Measurements from ENCODE around the gene PPP1R14C. TPM values are rescaled to one million over a fixed set of nuclear protein-coding genes. Genes with fewer than 3 reads are reported as not detected.

The PPP1R14C gene, protein sequence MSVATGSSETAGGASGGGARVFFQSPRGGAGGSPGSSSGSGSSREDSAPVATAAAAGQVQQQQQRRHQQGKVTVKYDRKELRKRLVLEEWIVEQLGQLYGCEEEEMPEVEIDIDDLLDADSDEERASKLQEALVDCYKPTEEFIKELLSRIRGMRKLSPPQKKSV
- total RNA-seq: 1 to 10 TPM in 2 of 4 donors, not detected in 2; 2.1 to 2.9 TPM

DNA sequence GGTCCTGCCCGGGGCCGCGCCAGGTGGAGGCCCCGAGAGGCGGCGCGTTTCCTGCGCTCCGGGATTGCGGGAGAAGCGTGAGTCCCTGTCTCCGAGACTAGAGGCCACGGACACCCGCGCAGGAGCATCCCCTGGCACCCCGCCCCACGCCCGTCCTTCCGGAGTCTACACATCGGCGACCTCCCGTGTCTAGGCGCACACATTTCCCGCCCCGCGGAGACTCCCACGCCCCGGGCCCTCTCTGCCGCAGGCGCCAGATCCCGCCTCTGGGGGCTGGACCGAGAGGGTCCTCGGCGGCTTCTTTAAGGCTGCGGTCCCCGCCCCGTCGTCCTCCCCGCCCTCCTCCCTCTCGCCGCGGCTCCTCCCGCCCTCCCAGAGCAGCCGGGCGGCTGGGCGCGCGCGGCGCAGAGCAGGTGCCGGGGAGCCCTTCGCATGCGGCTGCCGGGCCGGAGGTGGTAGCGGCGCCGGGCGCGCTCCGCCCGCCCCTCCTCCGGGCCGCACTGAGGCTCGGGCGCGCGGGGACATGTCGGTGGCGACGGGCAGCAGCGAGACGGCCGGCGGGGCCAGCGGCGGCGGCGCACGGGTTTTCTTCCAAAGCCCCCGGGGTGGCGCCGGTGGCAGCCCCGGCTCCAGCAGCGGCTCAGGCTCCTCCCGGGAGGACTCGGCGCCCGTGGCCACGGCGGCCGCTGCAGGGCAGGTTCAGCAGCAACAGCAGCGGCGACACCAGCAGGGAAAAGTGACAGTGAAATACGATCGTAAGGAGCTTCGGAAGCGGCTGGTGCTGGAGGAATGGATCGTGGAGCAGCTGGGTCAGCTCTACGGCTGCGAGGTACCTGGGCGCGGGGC lies at the start of gene PPP1R14C:
Gene PPP1R14C, plus strand, starts transcription at position 375 of the 846 bp plus-strand sequence. Its CDS starts 149 bp downstream, at position 524.
- DNase-seq: no peak
- H3K9me3 ChIP-seq: no peaks in the 10 kb centered on the region
- H3K36me3 ChIP-seq: no peaks in the 10 kb centered on the region
- no peak within 1 kb of the TSS for H3K27ac ChIP-seq
- H3K4me1 ChIP-seq: peaks cover 0 to 16% of the 10 kb centered on the region in 2 donors
- intact Hi-C loops (cut with DNase I; ENCODE audit: low total_unique reads): no loop called here
- H3K4me3 ChIP-seq: peak within 1 kb of the TSS; percentile 9 to 30
- peaks cover 5 to 15% of the 10 kb centered on the region in 2 donors for H3K27me3 ChIP-seq
- TF ChIP-seq, protein P1, sequence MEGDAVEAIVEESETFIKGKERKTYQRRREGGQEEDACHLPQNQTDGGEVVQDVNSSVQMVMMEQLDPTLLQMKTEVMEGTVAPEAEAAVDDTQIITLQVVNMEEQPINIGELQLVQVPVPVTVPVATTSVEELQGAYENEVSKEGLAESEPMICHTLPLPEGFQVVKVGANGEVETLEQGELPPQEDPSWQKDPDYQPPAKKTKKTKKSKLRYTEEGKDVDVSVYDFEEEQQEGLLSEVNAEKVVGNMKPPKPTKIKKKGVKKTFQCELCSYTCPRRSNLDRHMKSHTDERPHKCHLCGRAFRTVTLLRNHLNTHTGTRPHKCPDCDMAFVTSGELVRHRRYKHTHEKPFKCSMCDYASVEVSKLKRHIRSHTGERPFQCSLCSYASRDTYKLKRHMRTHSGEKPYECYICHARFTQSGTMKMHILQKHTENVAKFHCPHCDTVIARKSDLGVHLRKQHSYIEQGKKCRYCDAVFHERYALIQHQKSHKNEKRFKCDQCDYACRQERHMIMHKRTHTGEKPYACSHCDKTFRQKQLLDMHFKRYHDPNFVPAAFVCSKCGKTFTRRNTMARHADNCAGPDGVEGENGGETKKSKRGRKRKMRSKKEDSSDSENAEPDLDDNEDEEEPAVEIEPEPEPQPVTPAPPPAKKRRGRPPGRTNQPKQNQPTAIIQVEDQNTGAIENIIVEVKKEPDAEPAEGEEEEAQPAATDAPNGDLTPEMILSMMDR (IDR thresholded peaks at IDR 0.05): no peak
- no peak for TF ChIP-seq POLR2A (IDR thresholded peaks at IDR 0.05)

DNA sequence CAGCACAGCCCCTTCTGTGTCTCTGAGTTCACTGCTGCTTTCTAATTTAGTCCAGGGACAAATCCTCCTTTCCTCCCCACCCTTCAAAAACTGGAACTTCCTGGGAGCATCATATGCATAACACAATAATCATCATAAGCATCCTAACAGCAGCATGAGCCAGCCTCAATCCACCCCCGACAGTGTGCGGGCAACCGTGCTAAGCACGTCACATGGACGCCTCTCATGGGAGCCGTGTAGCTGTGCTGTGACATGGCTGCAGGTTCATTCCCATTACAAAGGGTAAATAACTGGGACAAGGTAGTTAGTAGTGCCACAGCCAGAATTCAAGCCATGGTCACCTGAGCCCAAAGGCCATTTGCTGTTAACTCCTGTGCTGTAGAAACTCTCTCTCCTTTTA lies 49.4 kb upstream of the PPP1R14C start:
- intact Hi-C loops (cut with DNase I; ENCODE audit: low total_unique reads): no loop called here
- Histone ChIP-seq H3K36me3 (no peaks in the 10 kb centered on the region), H3K4me1 (no peaks in the 10 kb centered on the region), H3K9me3 (no peaks in the 10 kb centered on the region), H3K27me3 (no peaks in the 10 kb centered on the region), H3K4me3 (no peak overlapping the region), H3K27ac (no peak overlapping the region)
- DNase-seq: no peak
- TF ChIP-seq POLR2A (IDR thresholded peaks at IDR 0.05): no peak
- TF ChIP-seq, protein P1 (IDR thresholded peaks at IDR 0.05): no peak

DNA sequence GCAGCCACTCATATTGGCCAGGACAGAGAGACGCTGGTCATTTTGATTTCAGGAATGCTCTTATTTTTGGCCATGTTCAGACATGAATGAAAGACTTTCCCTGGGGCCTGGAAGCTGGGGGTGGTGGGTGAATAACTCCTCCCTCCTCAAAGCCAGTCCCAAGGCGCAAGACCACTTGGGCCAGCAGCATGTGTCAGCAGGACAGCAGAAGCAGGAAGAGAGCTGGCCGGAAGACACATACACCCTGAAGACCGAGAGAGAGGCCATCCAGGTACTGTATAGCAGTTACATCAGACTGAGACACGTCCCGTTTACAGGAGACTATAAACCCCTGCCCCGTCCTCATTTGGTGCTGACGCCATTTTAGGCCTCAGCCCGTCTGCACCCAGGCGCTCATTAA lies 44.7 kb upstream of the PPP1R14C start:
- Histone ChIP-seq H3K4me3 (no peak overlapping the region), H3K4me1 (no peaks in the 10 kb centered on the region), H3K27ac (no peak overlapping the region), H3K9me3 (no peaks in the 10 kb centered on the region), H3K27me3 (no peaks in the 10 kb centered on the region), H3K36me3 (no peaks in the 10 kb centered on the region)
- TF ChIP-seq POLR2A (IDR thresholded peaks at IDR 0.05): no peak
- TF ChIP-seq, protein P1 (IDR thresholded peaks at IDR 0.05): no peak
- DNase-seq: no peak
- intact Hi-C loops (cut with DNase I; ENCODE audit: low total_unique reads): no loop called here

DNA sequence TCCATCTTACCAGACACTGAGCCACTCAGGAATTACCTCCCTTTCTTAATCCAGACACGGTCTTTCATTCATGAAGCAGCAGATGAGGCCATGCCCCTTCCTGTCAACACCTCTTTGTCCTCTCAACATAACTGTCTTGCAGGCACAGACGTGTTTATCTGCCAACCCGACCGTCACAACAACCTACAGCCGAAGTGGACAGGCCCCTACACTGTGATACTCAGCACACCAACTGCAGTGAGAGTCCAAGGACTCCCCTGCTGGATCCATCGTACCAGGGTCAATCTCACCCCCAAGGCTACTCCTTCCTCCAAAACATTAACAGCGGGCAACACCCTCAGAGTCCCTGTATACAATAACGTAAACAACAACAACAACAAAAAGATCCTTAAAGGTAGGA lies 43.3 kb upstream of the PPP1R14C start:
- Histone ChIP-seq H3K4me3 (no peak overlapping the region), H3K4me1 (no peaks in the 10 kb centered on the region), H3K27me3 (no peaks in the 10 kb centered on the region), H3K9me3 (no peaks in the 10 kb centered on the region), H3K27ac (no peak overlapping the region), H3K36me3 (no peaks in the 10 kb centered on the region)
- intact Hi-C loops (cut with DNase I; ENCODE audit: low total_unique reads): no loop called here
- TF ChIP-seq, protein P1 (IDR thresholded peaks at IDR 0.05): no peak
- no peak for TF ChIP-seq POLR2A (IDR thresholded peaks at IDR 0.05)
- DNase-seq: no peak

DNA sequence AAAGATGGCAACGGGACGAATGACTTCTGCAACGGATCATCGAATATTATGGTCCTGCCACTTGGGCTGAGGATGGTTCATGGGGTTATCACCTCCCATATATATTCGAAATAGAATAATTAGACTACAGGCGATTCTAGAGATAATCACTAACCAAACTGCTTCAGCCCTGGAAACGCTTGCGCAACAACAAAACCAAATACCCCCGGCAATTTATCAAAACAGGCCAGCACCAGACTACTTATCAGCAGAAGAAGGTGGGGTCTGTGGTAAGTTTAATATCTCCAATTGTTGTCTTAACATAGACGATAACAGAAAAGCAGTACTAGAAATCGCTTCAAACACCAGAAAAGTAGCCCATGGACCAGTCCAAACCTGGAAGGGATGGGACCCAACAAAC lies 42.9 kb upstream of the PPP1R14C start:
- no peaks in the 10 kb centered on the region for H3K36me3 ChIP-seq
- TF ChIP-seq POLR2A (IDR thresholded peaks at IDR 0.05): no peak
- TF ChIP-seq, protein P1 (IDR thresholded peaks at IDR 0.05): no peak
- H3K27ac ChIP-seq: no peak overlapping the region
- intact Hi-C loops (cut with DNase I; ENCODE audit: low total_unique reads): no loop called here
- H3K9me3 ChIP-seq: no peaks in the 10 kb centered on the region
- no peaks in the 10 kb centered on the region for H3K4me1 ChIP-seq
- no peaks in the 10 kb centered on the region for H3K27me3 ChIP-seq
- no peak for DNase-seq
- H3K4me3 ChIP-seq: no peak overlapping the region

All from uterus (tissue), 4 donors.